Fibroblast of mammary gland (primary cell): ENCODE data around the gene ZBTB43.

Experiments
- DNase-seq: peaks from one replicate; pipeline ENCODE4 v3.0.0-alpha.2; 2010; ENCODE audit warnings: low read depth
- H3K4me3 ChIP-seq: 2 replicates; pipeline ENCODE4 v1.5.1; 2011; ENCODE audit warnings: low read depth, mild to moderate bottlenecking, low read length, moderate library complexity; ENCODE audit not compliant: control insufficient read depth
- CTCF ChIP-seq: conservative IDR thresholded peaks from 2 replicates; pipeline ENCODE4 v1.5.1; 2011; ENCODE audit warnings: low read depth, low read length, inconsistent platforms; ENCODE audit not compliant: control insufficient read depth, insufficient read depth

Gene ZBTB43

DNA sequence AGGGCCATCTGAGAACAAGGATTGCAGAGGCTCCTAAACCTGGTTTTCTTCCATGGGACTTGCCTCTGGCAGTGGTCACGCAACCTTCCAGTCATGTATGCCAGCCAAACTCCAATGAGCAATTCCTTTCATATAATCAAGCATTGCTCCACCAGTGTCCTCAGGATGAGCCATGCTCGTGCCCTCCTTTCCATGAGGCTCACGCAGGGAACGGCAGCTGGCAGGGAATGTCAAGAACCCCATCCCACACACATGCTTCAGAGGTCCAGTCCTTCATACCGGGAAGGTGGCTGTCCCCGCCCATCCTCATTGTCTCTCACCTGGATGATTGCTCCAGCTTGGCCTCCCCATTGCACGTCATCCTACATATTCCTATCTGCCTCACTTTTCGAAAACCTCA is 42.2 kb downstream of the ZBTB43 start:
- TF ChIP-seq CTCF: no peak
- H3K4me3 ChIP-seq: no peak overlapping the region
- no peak for DNase-seq

DNA sequence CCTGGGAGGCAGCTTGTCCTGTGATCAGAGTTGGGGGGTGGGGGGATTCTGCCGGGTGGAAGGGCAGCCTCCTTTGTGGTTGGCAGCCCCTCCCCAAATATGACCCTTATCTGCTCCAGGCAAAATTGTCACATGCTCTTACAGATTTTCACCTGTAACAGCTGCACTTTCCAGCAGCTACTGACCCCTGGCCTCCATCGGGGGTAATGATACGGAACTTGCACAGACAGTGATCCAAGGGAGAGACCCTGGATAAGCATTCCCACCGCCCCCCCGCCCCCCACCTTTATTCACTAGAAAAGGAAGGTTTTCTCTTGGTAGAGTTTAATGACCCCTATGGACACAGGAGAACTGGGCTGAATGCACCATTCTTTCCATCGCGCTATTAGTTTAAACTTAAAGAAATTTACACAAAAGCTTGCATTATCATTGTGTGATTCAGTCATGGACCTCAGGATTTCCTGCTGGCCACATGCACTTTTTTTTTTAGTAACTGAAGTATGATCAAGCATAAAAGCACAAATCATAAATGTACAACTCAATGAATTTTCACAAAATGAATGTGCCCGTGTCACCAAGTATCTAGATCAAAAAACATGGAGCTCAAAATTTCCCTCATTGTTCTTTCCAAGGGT is 44.9 kb downstream of the ZBTB43 start:
- no peak for DNase-seq
- no peak overlapping the region for H3K4me3 ChIP-seq
- TF ChIP-seq CTCF: no peak

DNA sequence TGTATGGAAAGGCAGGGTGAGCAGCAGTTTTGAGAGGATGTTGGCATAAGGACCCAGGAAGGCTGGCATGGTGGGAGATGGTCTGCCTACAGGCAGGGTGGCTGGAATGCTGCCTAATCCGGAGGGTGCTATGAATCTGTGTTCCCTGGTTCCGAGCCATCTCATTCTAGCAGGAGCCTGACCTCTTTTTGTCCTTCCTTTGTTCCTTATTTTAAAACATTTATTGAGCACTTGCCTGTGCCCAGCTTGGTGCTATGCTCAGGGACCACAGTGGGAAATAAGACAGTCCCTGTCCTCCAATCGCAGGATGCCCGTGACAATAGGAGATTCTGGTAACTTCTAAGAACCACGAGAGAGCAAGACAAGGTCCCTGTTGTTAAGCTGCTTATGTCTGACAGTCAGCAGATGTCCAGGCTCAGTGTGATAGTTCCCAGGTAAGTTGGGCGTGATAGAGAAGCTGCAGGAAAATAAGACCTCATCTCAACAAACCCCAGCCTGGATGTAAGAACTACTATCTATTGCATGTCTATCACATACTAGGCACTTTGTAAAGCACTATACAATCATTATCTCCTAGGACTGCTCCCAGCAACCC is 46.5 kb downstream of the ZBTB43 start:
- no peak for TF ChIP-seq CTCF
- no peak overlapping the region for H3K4me3 ChIP-seq
- no peak for DNase-seq

DNA sequence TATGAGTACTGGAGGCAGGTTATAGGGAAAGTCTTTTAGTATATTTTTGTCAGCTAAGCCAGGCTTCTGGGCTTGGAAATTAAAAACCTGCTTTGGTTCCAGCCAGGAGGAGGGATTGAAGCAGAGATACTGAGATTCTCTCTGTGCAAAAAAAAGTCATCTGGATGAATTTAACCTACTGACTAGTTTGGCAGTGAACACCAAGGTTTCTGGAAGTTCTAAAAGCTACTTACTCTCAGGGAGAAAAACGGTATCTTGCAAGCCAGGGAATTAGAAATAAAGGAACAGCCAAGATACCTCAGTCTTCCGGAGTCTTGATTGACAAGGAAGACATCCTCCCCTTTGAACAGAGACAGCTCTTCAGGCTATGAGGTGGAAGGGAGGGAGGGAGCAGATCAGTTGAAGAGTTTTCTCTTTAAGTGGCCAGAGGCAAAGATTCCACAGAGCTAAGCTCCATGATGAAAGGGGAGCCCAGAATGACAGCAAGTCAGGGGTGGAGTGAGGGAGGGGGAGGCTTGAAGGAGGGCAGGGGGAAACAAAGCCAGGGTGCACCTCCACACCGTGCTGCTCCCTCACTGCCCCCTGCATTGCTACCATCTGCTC is 47.3 kb downstream of the ZBTB43 start:
- DNase-seq: no peak
- TF ChIP-seq CTCF: no peak
- no peak overlapping the region for H3K4me3 ChIP-seq

DNA sequence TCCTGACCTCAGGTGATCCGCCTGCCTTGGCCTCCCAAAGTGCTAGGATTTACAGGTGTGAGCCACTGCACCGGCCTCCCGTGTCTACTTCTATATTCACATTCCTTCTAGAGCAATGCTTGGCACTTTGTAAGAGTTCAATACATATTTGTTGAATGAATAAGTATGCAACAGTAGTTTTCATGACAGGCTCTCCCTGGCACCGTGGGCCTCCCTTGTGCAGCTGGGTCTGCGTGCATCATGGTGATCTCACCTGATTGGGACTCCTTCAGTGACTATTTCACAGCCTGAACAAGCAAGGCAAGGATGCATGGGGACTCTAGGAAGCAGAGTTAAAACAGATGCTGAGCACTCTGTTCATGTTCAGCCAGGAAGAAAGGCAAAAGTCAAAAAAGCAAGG is 48.8 kb downstream of the ZBTB43 start:
- no peak overlapping the region for H3K4me3 ChIP-seq
- TF ChIP-seq CTCF: no peak
- DNase-seq: no peak

DNA sequence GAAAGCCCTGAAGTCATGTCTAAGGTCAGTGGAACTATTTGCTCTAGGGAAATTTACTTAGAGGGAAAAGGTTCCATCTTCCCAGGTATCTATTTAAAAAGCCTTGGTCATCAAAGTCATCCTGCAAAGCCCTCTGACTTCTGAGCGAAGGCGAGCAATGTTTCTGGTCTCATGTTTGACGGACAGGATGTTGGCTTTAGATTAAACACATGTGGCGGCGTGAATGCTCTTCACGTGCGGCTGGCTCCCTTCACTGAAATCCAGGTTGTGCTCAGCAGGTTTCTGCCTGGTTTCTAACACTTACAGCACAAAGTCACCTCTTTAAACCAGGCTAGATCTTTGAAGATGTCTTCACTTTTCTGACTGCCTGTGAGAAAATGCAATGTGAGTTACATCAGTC is 49.9 kb downstream of the ZBTB43 start:
- no peak overlapping the region for H3K4me3 ChIP-seq
- DNase-seq: no peak
- no peak for TF ChIP-seq CTCF

DNA sequence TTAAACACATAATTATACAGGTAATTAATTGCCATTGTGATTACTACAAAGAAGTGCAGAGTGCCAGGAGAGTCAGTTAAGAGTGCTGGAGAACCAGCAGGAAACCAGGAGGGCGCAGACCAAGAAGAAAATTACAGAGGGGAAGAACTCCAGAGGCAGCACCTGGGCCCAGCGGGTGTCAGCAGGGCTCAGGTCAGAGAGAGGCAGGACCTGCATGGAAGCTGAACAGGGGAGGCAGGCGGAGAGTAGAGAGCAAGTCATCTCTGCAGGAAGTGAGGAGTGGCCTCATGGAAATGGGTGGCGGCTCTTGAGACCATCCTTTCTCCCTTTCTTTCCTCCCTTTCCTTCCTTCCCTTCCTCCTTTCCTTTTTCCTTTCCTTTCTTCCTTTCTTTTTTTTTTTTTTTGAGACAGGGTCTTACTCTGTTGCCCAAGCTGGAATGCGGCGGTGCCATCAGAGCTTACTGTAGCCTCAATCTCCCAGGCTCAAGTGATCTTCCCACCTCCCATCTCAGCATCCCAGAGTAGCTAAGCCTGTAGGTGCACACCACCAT is 51.6 kb downstream of the ZBTB43 start:
- H3K4me3 ChIP-seq: no peak overlapping the region
- no peak for DNase-seq
- TF ChIP-seq CTCF: no peak
